HS-5 (cell line): Measurements from ENCODE around the gene LTB4R2.
A peak's percentile ranks its signal among the peaks of the same experiment; 100 is the strongest.

Experiments used
- DNase-seq: peaks from one replicate; pipeline ENCODE4 v3.0.0-alpha.2; 2012; ENCODE audit warnings: low read depth

The LTB4R2 gene

GRCh38 chr14:24277606-24278321, 32.2 kb upstream of the LTB4R2 start:
- no peak for DNase-seq

- no peak for DNase-seq
These were observed 31.5 kb upstream of the LTB4R2 start for GRCh38 chr14:24278424-24278823.

DNA sequence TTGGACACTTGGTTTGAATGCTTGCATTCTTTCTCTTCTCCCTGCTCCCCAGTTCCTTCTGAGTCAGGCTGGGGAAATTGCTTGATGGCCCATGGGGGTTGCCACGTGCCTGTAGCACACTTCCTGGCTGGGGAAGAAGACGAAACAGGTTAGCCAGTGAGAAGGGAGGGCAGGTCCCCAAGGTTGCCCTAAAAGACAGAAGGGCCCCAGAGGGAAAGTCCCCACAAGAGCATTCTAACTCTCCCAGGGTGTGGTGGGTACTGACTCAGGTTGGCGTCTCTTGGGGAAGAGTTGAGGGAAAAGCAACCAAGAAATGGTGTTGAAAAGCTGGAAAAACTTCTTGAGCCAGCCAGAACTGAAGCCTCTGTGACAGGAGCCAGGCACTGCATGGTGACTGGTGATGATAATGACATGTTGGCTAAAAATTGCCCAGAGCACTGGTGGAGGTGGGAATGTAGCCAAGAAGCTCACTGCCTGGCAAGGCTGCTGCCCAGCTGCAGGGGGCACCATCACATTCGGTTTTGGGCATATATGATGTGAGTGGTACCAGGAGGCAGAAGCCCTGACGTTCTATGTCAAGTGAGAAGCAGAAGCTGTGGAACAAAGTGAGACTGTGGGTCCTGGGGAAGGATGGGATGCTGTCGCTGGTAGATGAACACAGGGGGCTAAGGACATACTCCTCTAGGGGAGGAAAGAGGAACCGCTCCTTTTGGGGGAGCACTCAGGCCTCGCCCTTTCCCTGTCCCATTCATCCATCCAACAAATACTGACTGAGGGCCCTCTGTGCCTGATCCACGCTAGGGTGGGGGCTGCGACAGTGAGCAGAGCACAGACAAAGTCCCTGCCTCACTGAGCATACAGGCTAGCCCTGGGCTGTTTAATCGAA, 30.4 kb upstream of the LTB4R2 start:
- no peak for DNase-seq

DNA sequence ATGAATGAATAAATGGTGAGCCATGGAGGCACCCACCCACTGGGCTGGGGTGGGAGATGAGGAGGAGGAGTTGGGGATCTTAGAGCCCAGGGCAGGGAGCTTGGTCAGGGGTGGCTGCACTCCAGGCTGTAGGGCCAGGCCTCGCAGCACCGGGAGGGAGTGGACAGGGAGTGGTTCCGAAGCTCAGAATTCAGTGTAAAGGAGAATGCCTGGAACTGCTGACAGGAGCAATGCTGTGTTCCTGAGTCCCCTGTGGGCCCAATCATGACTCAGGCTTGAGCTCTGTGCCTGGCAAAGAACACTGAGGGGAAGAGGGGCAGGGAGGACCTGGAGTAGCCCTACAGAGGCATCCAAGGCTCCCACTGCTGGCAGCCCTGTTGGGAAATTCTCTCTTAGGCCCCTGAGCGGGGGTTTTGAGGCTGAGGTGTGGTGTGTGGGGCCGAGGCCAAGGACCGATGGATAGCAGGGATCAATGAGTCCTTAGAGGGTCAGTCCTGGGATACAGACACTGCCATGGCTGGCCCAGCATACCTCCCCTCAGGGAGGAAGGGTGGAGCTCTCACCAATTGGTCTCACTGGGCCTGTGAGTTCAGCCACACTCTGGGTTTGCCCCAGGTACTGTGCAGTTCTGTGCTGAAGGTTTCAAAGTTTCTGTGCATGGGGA, 29.0 kb upstream of the LTB4R2 start:
- DNase-seq: no peak

DNA sequence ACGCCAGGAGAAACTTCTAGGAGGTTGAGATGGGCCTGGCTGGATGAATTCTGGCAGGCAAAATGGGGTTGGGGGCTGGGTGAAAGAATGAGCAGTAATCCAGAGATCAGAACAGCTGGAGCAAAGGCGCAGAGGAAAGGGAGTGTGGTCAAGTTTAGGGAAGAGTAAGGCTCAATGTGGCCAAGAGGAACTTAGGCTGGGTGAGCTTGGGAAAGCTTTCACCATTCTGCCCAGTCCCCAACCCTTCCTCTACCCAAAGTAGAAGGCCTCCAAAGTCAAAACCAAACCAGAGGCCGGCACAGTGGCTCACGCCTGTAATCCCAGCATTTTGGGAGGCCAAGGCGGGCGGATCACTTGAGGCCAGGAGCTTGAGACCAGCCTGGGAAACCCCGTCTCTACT, 28.3 kb upstream of the LTB4R2 start:
- no peak for DNase-seq

DNA sequence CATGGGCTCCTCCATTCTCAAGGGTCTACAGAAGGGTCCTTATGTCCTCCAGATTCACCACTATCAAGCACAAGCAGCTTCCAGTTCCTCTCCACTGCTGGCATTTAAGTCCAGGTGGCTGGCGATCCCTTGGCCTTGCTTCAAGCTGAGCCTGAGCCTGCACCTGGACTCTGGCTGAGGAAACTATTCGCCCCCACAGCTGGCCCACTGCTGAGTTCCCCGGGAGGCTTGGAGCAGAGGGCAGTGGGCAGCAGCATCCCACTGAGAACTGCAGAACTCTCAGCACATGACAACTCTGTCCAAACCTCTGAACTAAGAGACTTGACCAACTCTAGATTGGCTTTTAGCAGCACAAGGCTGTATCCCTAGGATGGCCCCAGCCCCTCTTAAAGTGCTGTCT, 27.2 kb upstream of the LTB4R2 start:
- no peak for DNase-seq

DNA sequence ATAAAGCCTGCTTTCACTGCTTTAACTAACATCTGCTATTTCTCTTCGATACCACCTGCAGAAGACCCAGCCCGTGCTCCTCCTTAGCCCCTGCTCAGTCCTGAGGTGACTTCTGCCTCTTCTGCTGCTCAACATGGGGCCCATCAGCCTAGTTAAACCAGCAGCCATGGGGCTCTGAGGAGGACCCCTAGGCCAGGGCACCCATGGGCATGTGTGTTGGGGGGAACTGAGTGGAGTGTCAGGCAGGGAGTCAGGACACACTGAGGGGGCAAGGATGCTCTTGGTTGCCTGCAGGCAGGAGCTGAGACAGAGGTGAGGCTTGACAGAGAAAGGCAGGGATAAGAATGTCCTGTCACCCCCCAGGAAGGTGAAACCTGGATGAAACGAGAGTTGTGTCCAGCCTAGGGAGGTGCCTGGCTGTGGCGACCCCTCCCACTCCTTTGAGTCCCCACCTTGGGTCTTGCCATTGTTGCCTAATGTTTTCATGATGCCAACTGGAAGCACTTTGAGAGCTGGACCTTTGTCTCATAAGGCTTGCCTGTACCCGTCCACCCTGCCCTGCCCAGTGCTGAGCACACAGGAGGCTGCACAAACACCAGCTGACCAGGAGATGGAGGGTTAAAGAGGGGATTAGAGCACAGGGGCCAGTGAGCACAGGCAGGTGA, 26.0 kb upstream of the LTB4R2 start:
- DNase-seq: no peak

GRCh38 chr14:24284501-24285035, 25.4 kb upstream of the LTB4R2 start:
- no peak for DNase-seq

GRCh38 chr14:24285351-24285750, 24.6 kb upstream of the LTB4R2 start:
- DNase-seq: no peak

DNA sequence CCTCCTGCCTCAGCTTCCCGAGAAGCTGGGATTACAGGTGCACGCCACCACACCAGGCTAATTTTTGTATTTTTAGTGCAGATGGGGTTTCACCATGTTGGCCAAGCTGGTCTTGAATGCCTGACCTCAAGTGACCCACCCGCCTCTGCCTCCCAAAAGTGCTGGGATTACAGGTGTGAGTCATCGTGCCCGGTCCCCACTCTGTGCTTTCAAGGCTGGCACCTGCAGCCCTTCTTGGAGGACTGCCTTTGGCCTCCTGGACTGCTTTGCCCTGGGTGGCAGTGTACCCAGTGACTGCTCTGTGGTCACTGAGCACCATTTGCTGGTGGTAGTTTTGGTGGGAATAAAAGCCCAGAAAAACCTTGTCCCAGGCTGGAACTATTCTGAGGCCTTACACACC, 22.9 kb upstream of the LTB4R2 start:
- DNase-seq: no peak

DNA sequence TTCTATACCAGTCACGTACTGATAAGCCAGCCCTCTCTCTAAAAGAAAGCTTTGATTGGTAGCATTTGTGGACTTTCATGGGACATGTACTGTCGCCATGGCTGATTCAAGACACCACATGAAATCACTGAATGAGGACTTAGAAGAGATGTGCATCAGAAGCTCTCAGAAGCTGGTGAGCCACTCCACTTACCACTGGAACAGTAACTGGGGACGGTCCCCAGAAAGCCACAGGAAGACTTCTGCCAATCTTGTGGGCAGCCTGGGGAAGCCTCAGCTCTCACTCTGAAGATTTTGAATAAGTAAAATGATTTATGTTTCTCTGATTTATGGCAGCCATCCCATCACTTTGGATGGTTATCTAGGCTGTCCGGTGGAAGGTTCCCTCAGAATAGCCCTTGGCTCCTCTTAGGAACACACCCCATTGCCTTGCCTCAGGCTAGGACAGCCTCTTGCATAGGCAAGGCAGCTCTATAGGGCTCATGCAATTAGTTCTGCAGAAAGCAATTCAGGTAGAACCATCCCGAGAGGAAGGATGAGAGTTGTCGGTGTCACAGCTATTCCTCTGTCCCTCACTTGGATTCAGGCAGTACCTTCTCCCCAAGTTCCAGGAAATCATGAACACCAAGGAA, 20.2 kb upstream of the LTB4R2 start:
- no peak for DNase-seq

GRCh38 chr14:24290746-24291145, 19.2 kb upstream of the LTB4R2 start:
- no peak for DNase-seq

DNA sequence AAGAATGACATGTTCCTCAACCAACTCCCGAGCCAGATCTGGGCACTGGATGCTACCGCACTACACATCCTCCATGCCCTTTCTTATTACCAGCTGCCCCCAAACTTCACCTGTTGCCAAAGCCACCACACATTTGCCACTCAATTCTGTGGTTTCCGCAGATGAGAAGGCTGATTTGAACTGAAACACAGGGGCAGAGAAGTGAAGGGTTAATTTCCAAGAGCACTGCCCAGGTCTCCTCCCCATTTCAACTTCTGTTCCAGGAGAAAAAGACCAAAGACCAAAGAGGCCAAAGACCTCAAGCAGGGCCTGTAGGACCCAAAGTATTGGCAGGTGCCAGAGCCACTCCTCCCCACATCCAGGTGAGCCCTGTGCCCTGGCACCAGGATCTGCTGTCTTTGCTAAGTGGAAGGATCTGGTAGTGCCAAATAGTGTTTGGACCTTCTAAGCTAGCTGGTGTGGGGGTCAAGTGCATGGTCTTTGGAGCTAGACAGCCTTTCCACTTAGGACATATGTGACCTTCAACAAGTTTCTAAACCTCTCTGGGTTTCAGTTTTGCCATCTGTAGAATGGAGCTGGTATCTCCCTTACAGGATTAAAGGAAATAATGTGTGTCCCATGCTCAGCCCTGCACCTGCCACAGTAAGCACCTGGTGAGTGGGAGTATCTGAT, 18.4 kb upstream of the LTB4R2 start:
- DNase-seq: no peak

DNA sequence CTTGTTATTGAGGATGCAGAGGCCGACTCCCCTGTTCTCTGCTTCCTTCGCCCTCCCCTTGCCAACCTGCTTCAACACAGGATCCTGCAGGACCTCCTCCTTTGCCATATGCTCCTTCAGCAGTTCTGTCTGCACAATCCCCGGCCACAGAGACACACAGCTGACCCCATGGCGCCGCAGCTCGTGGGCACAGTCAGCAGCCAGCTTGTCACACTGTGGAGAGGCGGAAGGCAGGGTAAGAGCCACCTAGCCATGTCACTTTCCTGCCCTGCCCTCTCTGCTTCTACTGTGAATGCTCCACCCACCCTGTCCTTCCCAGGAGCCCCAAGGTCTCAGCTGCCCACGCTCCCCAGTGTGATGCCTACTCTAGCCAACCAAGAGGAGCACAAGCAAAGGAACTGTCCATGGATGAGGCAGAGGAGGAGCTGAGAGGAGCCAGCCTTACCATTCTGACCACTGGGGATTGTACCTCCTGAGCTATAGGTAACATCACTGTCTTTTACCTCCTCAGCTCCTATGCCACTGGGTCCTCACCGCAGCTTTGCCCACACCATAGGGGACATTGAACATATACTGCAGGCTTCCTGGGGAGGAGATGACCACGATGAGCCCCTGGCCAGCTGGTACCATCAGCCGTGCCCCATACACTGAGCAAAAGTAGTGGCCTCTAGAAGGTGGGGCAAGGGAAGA, 17.7 kb upstream of the LTB4R2 start:
- DNase-seq: no peak

GRCh38 chr14:24293525-24293924, 16.4 kb upstream of the LTB4R2 start:
- DNase-seq: no peak

DNA sequence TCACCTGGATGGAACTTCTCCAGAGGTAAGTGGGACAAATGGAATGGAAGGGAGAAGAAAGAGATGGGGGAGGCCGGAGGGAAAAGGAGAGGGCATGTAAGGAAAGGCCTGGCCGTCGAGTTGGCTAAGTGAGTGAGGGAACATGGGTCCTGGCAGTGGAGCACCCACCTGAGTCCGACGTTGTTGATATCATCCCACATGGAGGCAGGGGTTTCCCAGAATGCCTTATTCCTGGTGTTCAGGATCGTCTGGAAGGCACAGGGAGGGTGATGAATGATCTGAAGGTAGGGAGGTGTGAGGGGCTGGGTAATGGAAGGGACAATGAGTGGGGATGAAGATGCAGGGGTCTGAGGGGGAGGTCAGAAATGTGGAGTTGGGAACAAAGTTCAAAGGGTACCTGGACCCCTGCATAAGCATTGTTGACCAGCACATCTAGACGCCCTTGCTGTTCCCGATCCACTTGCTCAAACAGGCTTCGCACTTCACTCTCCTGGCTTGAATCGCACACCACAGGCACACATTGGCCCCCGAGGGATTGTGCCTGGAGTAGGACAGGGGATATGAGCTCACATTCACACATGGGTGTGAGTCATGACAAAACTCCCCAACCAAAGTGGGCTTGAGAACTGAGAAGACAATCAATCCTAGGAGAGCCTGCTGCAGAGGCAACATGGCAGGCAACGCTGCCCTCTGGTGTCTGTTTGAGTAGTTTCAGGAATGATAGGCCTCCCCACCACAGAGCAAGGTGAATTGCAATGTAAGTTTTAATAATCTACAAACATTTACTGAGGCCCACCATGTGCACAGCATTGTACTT, 13.4 kb upstream of the LTB4R2 start:
- DNase-seq: peak; percentile 70

DNA sequence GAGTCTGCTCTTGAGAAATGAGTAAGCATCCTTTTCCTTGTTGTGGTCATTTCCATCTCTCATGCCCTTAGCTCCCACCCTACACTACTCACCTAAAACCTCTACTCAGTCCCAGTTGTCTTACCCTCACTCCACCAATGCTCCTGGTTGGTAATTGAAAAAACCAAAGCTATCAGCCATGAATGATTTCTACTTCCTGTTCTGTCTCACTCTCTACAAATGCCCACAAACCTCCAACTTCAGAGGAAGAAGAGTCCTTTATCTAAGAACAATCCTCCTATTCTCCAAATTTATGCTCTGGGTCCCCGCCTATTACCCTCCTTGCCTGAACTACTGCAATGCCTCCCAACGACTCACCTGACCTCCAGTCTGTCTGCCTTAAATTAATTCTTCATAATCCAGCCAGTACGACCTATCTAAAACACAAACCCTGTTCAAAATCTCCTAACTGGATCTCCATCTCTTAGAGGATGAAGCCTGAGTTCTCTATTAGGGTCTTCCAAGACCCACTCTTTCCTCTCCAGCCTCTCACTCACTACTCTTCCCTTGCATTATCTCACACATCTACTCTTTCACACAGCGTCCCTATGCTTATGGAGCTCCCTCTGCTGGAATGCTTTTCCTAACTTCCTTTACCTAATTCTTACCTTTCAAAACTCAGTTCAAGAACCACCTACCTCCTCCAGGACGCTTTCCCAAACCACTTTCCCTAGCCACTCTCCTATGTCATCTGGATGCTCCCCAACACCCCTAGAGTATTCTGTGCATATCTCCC, 12.6 kb upstream of the LTB4R2 start:
- no peak for DNase-seq

DNA sequence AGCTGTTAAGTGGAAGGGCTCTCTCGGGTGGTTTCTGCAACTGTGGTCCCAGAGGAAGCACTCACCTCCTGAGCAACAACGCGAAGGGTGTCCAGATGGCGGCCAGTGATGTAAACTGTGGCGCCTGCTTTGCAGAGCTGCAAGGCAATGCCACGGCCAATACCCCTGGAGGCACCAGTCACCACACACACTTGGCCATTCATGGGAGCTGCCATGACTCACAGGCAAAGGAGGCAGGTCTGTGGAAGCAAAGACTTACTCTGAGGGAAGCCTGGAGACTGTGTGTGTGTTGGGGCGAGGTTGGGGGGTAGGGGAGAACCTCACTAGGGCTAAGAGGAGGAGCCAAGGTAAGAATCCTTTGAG, 11.1 kb upstream of the LTB4R2 start:
- DNase-seq: peak; percentile 16
